ENCODE results near the gene HDDC2.

GRCh38 chr6:125255201-125255600 lies 46.6 kb downstream of the HDDC2 start:
- no peak for TF ChIP-seq POLR2A (IDR thresholded peaks at IDR 0.05)
- TF ChIP-seq CTCF (IDR thresholded peaks at IDR 0.05) = no peak

Measured in heart left ventricle (tissue), 13 donors.